B cell (primary cell): ENCODE measurements around the gene ANKRD11. TPM values are rescaled to one million over a fixed set of nuclear protein-coding genes. Genes with fewer than 3 reads are reported as not detected.

Experiments
- ATAC-seq: fragments of 200-7000 bp; cut with Tn5 transposase; one replicate; pipeline ENCODE4 v1.10.0; 2021; ENCODE audit warnings: low read depth, mild to moderate bottlenecking, moderate number of reproducible peaks, moderate library complexity
- CTCF ChIA-PET: fragments of 350-600 bp; sonication (Branson Sonifier 250); formaldehyde crosslinking; loops from one replicate; lab custom pipeline; 2021; ENCODE audit warnings: antibody characterized with exemption, inconsistent platforms; lab: Charles Lee
- POLR2A ChIA-PET: fragments of 350-600 bp; sonication (Branson Sonifier 250); formaldehyde crosslinking; loops from one replicate; lab custom pipeline; 2021; ENCODE audit warnings: antibody characterized with exemption; lab: Charles Lee
- DNase-seq: peaks from one replicate; pipeline ENCODE4 v3.0.0; 2013
- H2AFZ ChIP-seq: 2 replicates; pipeline ENCODE4 v1.6.1; 2012; ENCODE audit warnings: mild to moderate bottlenecking, low read depth, low read length; ENCODE audit not compliant: insufficient read depth, poor library complexity, severe bottlenecking
- H3K27ac ChIP-seq, 2 donors: 1 replicate in 1 of 2; 2 replicates in 1 of 2; pipeline ENCODE4 v1.5.1; 2012 to 2013; ENCODE audit warnings: low read length in 2 of 2, mild to moderate bottlenecking in 2 of 2, moderate library complexity in 1 of 2
- H3K27me3 ChIP-seq, 4 experiments: fragments of 200-600 bp in 1 of 4; sonication (generic) in 1 of 4; replicated peaks in 1 of 4; 1 replicate in 2 of 4; 2 replicates in 2 of 4; pipeline versions ENCODE4 v1.6.1 to v1.7.0; 2013 to 2016; ENCODE audit warnings: low read length in 3 of 4, mild to moderate bottlenecking in 2 of 4, mixed read lengths in 1 of 4, moderate library complexity in 1 of 4; ENCODE audit not compliant: insufficient read depth in 4 of 4, control insufficient read depth in 3 of 4; ENCODE audit errors: control extremely low read depth in 1 of 4
- H3K36me3 ChIP-seq, 2 experiments: replicated peaks in 1 of 2; 1 replicate in 1 of 2; 2 replicates in 1 of 2; pipeline versions ENCODE4 v1.6.1 to v1.7.1; 2013; ENCODE audit warnings: low read length in 1 of 2; ENCODE audit not compliant: insufficient read depth in 2 of 2, control insufficient read depth in 1 of 2; ENCODE audit errors: control extremely low read depth in 1 of 2, extremely low read depth in 1 of 2
- H3K4me1 ChIP-seq, 2 donors: fragments of 200-600 bp in 1 of 2; sonication (generic) in 1 of 2; 1 replicate in 1 of 2; 2 replicates in 1 of 2; pipeline versions ENCODE4 v1.5.1 to v1.6.1; 2013 to 2017; ENCODE audit warnings: low read length in 2 of 2; ENCODE audit not compliant: control insufficient read depth in 2 of 2, insufficient read depth in 2 of 2
- H3K4me2 ChIP-seq: replicated peaks from 2 replicates; pipeline ENCODE3; 2012; ENCODE audit warnings: mild to moderate bottlenecking, low read depth, low read length; ENCODE audit not compliant: poor library complexity, severe bottlenecking
- H3K4me3 ChIP-seq, 5 experiments: fragments of 200-600 bp in 1 of 5; sonication (generic) in 1 of 5; 1 replicate in 3 of 5; 2 replicates in 2 of 5; pipeline versions ENCODE4 v1.5.1 to v1.7.0; 2011 to 2016; ENCODE audit warnings: low read length in 4 of 5, mild to moderate bottlenecking in 4 of 5, low read depth in 2 of 5, control low read depth in 1 of 5, moderate library complexity in 1 of 5; ENCODE audit not compliant: insufficient read depth in 1 of 5; ENCODE audit errors: control extremely low read depth in 1 of 5, extremely low read depth in 1 of 5
- H3K79me2 ChIP-seq: fragments of 200-600 bp; sonication (generic); one replicate; pipeline ENCODE4 v1.6.0; 2016; ENCODE audit warnings: low read length; ENCODE audit not compliant: control insufficient read depth, insufficient read depth
- H3K9ac ChIP-seq: fragments of 200-600 bp; sonication (generic); 2 replicates; pipeline ENCODE4 v1.6.1; 2017; ENCODE audit warnings: mild to moderate bottlenecking, low read length, moderate library complexity
- H3K9me3 ChIP-seq, 3 donors: one replicate each; pipeline versions ENCODE4 v1.6.1 to v1.7.1; 2013; ENCODE audit warnings: low read length in 2 of 3; ENCODE audit not compliant: control insufficient read depth in 2 of 3, insufficient read depth in 1 of 3; ENCODE audit errors: control extremely low read depth in 1 of 3
- H4K20me1 ChIP-seq: 2 replicates; pipeline ENCODE4 v1.6.0; 2012; ENCODE audit warnings: mild to moderate bottlenecking, low read length; ENCODE audit not compliant: insufficient read depth, control insufficient read depth, poor library complexity, severe bottlenecking
- H3K27ac Mint-ChIP-seq: one replicate; pipeline ENCODE4 v1.8.0; 2021; ENCODE audit warnings: mixed read lengths
- H3K27me3 Mint-ChIP-seq: one replicate; pipeline ENCODE4 v1.8.0; 2021; ENCODE audit warnings: mixed read lengths
- H3K4me1 Mint-ChIP-seq: one replicate; pipeline ENCODE4 v1.8.0; 2021; ENCODE audit warnings: mixed read lengths
- H3K4me3 Mint-ChIP-seq: one replicate; pipeline ENCODE4 v1.8.0; 2021; ENCODE audit warnings: mixed read lengths
- H3K9me3 Mint-ChIP-seq: one replicate; pipeline ENCODE4 v1.8.0; 2022; ENCODE audit warnings: mixed read lengths; ENCODE audit not compliant: insufficient read depth
- EZH2 ChIP-seq: IDR thresholded peaks from 2 replicates; pipeline ENCODE4 v1.6.1; 2012; ENCODE audit warnings: borderline replicate concordance, low read depth, mild to moderate bottlenecking, moderate library complexity, low read length; ENCODE audit not compliant: insufficient read depth, poor library complexity, severe bottlenecking
- WGBS: methylation state at CpG from one replicate; pipeline ENCODE4 v1.1.5; 2013; ENCODE audit warnings: missing lambda C conversion rate; ENCODE audit not compliant: insufficient coverage; 5-methylcytosine and 5-hydroxymethylcytosine counted together
- intact Hi-C: fragments of 100-400 bp; cut with micrococcal nuclease; formaldehyde crosslinking; loops from one replicate; pipeline ENCODE4 v1.10.0; 2022
- polyA plus RNA-seq: library from polyadenylated mRNA; depleted of rRNA; stranded (reverse); fragments of >200 nt; gene quantifications from 2 replicates; pipeline ENCODE4 v1.2.3, GENCODE V29; 2012
- total RNA-seq, 2 donors: library from RNA; stranded (reverse); fragments of 120-200 nt in 1 of 2; gene quantifications; 1 replicate in 1 of 2; 2 replicates in 1 of 2; pipeline versions ENCODE4 v1.2.3 to v1.2.4, GENCODE V29; 2013 to 2022
- TF ChIP-seq, protein P1 (sequence below): fragments of 200-600 bp; IDR thresholded peaks from one replicate; pipeline ENCODE4 v1.8.0; 2022; ENCODE audit warnings: antibody characterized with exemption, mild to moderate bottlenecking

The ANKRD11 gene
- total and polyA plus RNA-seq, 2 donors (not counting 1 experiment from before 2014, with no cell fraction given): 67.9 to 314 TPM

DNA sequence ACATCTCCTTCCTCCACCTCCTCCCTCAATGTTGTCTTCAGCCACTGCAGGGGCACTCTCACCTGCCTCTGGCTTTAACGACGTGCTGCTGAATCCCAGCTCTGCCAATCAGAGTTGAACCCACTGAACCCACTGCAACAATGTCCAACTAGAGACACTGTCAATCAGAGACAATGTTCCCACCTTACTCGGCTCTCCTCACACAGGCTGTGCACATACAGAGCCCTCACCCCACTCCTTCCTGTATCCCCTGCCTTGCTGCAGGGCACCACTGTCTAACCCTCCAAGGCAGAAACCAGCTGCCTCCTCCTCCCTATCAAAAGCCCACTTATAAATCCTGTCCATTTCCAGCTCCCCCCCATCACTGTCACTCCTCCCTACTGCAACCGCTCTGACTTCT, 58.7 kb downstream of the ANKRD11 start:
- peak overlapping the region in 3 of 5 experiments; percentile 5 to 18 (median 15) for H3K4me3 ChIP-seq
- 51% methylated on average over 4 of the region's 4 CpGs for WGBS
- H3K27me3 ChIP-seq: no peaks in the 10 kb centered on the region
- H3K9ac ChIP-seq: peak overlapping the region; percentile 17
- Mint-ChIP-seq H3K27me3 (no peaks in the 10 kb centered on the region), H3K4me3 (no peak overlapping the region), H3K27ac (no peak overlapping the region), H3K4me1 (peaks cover 36% of the 10 kb centered on the region), H3K9me3 (no peaks in the 10 kb centered on the region)
- ATAC-seq (no peak), DNase-seq (no peak)
- H3K9me3 ChIP-seq: no peaks in the 10 kb centered on the region
- H3K4me1 ChIP-seq: peaks cover 60 to 66% of the 10 kb centered on the region in 2 donors
- H4K20me1 ChIP-seq: peaks cover 88% of the 10 kb centered on the region
- ChIA-PET CTCF (no interaction called here), POLR2A (no interaction called here)
- H3K4me2 ChIP-seq: peak overlapping the region; percentile 59
- H2AFZ ChIP-seq: no peak overlapping the region
- no peak for TF ChIP-seq EZH2
- TF ChIP-seq, protein P1, sequence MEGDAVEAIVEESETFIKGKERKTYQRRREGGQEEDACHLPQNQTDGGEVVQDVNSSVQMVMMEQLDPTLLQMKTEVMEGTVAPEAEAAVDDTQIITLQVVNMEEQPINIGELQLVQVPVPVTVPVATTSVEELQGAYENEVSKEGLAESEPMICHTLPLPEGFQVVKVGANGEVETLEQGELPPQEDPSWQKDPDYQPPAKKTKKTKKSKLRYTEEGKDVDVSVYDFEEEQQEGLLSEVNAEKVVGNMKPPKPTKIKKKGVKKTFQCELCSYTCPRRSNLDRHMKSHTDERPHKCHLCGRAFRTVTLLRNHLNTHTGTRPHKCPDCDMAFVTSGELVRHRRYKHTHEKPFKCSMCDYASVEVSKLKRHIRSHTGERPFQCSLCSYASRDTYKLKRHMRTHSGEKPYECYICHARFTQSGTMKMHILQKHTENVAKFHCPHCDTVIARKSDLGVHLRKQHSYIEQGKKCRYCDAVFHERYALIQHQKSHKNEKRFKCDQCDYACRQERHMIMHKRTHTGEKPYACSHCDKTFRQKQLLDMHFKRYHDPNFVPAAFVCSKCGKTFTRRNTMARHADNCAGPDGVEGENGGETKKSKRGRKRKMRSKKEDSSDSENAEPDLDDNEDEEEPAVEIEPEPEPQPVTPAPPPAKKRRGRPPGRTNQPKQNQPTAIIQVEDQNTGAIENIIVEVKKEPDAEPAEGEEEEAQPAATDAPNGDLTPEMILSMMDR: no peak
- peaks cover 0 to 9% of the 10 kb centered on the region in 2 experiments for H3K36me3 ChIP-seq
- H3K79me2 ChIP-seq: peaks cover 88% of the 10 kb centered on the region
- no peak overlapping the region for H3K27ac ChIP-seq
- intact Hi-C loops: no loop called here

DNA sequence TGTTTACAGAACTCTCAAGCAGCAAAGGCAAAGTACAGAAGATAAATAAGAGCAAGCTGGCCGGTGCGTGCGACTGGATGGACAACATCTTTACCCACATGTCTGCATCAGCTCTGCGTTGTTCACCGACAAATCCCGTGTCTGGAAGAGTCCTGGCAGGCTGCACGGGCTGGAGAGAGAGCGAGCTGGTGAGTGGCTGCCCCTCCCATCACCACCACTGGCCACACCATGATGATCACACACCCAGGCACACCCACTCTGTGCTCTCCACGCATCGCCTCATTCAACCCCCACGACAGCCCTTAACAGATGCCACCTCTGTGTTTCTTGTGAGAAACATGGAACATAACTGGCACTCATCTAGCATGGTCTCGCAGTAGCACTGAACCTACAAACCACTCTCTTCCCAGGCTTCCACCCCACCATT, 59.2 kb downstream of the ANKRD11 start:
- no peak for TF ChIP-seq EZH2
- TF ChIP-seq, protein P1: no peak
- Histone ChIP-seq H4K20me1 (peaks cover 88% of the 10 kb centered on the region), H3K79me2 (peaks cover 88% of the 10 kb centered on the region), H3K9ac (peak overlapping the region; percentile 17), H3K4me3 (peak overlapping the region in 3 of 5 experiments; percentile 5 to 18 (median 15)), H3K27ac (no peak overlapping the region), H3K4me2 (peak overlapping the region; percentile 59), H2AFZ (no peak overlapping the region), H3K4me1 (peaks cover 60 to 66% of the 10 kb centered on the region in 2 donors), H3K9me3 (no peaks in the 10 kb centered on the region), H3K27me3 (no peaks in the 10 kb centered on the region), H3K36me3 (peaks cover 0 to 14% of the 10 kb centered on the region in 2 experiments)
- H3K27ac Mint-ChIP-seq: no peak overlapping the region
- intact Hi-C loops: no loop called here
- peaks cover 37% of the 10 kb centered on the region for H3K4me1 Mint-ChIP-seq
- no peaks in the 10 kb centered on the region for H3K27me3 Mint-ChIP-seq
- 9% methylated on average over 6 of the region's 12 CpGs for WGBS
- DNase-seq (peak; percentile 60), ATAC-seq (peak; percentile 52)
- POLR2A ChIA-PET: no interaction called here
- no peak overlapping the region for H3K4me3 Mint-ChIP-seq
- CTCF ChIA-PET: no interaction called here
- H3K9me3 Mint-ChIP-seq: no peaks in the 10 kb centered on the region
